SK-N-SH (cell line): ENCODE data around the gene DELE1. TPM values are rescaled to one million over a fixed set of nuclear protein-coding genes. Genes with fewer than 3 reads are reported as not detected.

Experiments used
- CTCF ChIA-PET: fragments of 300-600, 350-600 bp; formaldehyde crosslinking; extraction: SDS; loops from one replicate; lab custom pipeline; 2021; lab: Yijun Ruan, JAX
- POLR2A ChIA-PET: fragments of 350-600 bp; sonication (Branson Sonifier 250); formaldehyde crosslinking; extraction: SDS; loops from one replicate; lab custom pipeline; 2020; ENCODE audit warnings: antibody characterized with exemption, inconsistent platforms; lab: Yijun Ruan, JAX
- DNase-seq: peaks from one replicate; pipeline ENCODE4 v3.0.0; 2012
- H2AFZ ChIP-seq: fragments of 200-600 bp; sonication (generic); 2 replicates; pipeline ENCODE4 v1.8.1; 2016; ENCODE audit warnings: antibody characterized with exemption, mild to moderate bottlenecking, low read depth
- H3F3A ChIP-seq: fragments of 200-600 bp; sonication (generic); replicated peaks from 2 replicates; pipeline ENCODE3; 2016; ENCODE audit warnings: antibody characterized with exemption, mild to moderate bottlenecking; ENCODE audit not compliant: insufficient read depth
- H3K27ac ChIP-seq, 2 experiments: fragments of 200-500 bp in 1 of 2; fragments of 200-600 bp in 1 of 2; sonication (Bioruptor generic) in 1 of 2; sonication (generic), shearing (Covaris generic) in 1 of 2; 2 replicates each; pipeline versions ENCODE4 v1.5.1 to v1.6.1; 2014 to 2016; ENCODE audit warnings: low read depth in 2 of 2, inconsistent platforms in 1 of 2, low read length in 1 of 2, mild to moderate bottlenecking in 1 of 2, mixed read lengths in 1 of 2
- H3K27me3 ChIP-seq: fragments of 200-600 bp; sonication (generic), shearing (Covaris generic); 2 replicates; pipeline ENCODE4 v1.6.1; 2016; ENCODE audit warnings: mixed run types; ENCODE audit not compliant: insufficient read depth
- H3K36me3 ChIP-seq, 2 experiments: fragments of 200-500 bp in 1 of 2; fragments of 200-600 bp in 1 of 2; sonication (Bioruptor generic) in 1 of 2; sonication (generic) in 1 of 2; replicated peaks in 1 of 2; 2 replicates each; pipeline versions ENCODE3 to v1.5.1; 2014 to 2016; ENCODE audit warnings: low read length in 1 of 2, mild to moderate bottlenecking in 1 of 2; ENCODE audit not compliant: insufficient read depth in 2 of 2, control insufficient read depth in 1 of 2
- H3K4me1 ChIP-seq, 2 experiments: fragments of 200-500 bp in 1 of 2; fragments of 200-600 bp in 1 of 2; sonication (Bioruptor generic) in 1 of 2; sonication (generic), shearing (Covaris generic) in 1 of 2; 2 replicates each; pipeline versions ENCODE4 v1.5.1 to v1.6.1; 2014 to 2016; ENCODE audit warnings: low read depth in 1 of 2, low read length in 1 of 2, mixed run types in 1 of 2; ENCODE audit not compliant: insufficient read depth in 2 of 2, control insufficient read depth in 1 of 2
- H3K4me2 ChIP-seq: fragments of 200-600 bp; sonication (generic), shearing (Covaris generic); 2 replicates; pipeline ENCODE4 v1.6.1; 2017; ENCODE audit warnings: mixed run types
- H3K4me3 ChIP-seq, 2 experiments: fragments of 200-500 bp in 1 of 2; fragments of 200-600 bp in 1 of 2; sonication (Bioruptor generic) in 1 of 2; sonication (generic), shearing (Covaris generic) in 1 of 2; 2 replicates each; pipeline versions ENCODE4 v1.5.1 to v1.8.1; 2014 to 2016; ENCODE audit warnings: low read depth in 2 of 2, inconsistent platforms in 1 of 2, low read length in 1 of 2, mild to moderate bottlenecking in 1 of 2, mixed read lengths in 1 of 2, moderate library complexity in 1 of 2
- H3K79me2 ChIP-seq: fragments of 200-600 bp; sonication (generic); 2 replicates; pipeline ENCODE4 v1.8.1; 2017; ENCODE audit warnings: mild to moderate bottlenecking; ENCODE audit not compliant: insufficient read depth
- H3K9ac ChIP-seq: fragments of 200-600 bp; sonication (generic); 2 replicates; pipeline ENCODE4 v1.6.1; 2017; ENCODE audit warnings: mixed run types
- H3K9me2 ChIP-seq: fragments of 200-600 bp; sonication (generic); 2 replicates; pipeline ENCODE4 v1.6.1; 2017; ENCODE audit warnings: mixed run types
- H3K9me3 ChIP-seq: fragments of 200-600 bp; sonication (generic); 2 replicates; pipeline ENCODE4 v1.6.1; 2017; ENCODE audit warnings: mixed run types, mild to moderate bottlenecking, moderate library complexity
- H4K20me1 ChIP-seq: fragments of 200-600 bp; sonication (generic); 2 replicates; pipeline ENCODE4 v1.6.1; 2017; ENCODE audit warnings: mild to moderate bottlenecking, mixed run types; ENCODE audit not compliant: insufficient read depth
- FOXJ3 ChIP-seq: sonication (generic); formaldehyde crosslinking; IDR thresholded peaks from 2 replicates; pipeline ENCODE4 v1.5.1; 2020; ENCODE audit warnings: mild to moderate bottlenecking, missing genetic modification reagents
- FOXM1 ChIP-seq: IDR thresholded peaks from 2 replicates; pipeline ENCODE4 v1.4.0; 2012; ENCODE audit warnings: low read depth, mild to moderate bottlenecking
- GABPA ChIP-seq: IDR thresholded peaks from 2 replicates; pipeline ENCODE4 v1.4.0; 2012; ENCODE audit warnings: low read depth, mild to moderate bottlenecking
- GATA2 ChIP-seq: sonication (generic); formaldehyde crosslinking; IDR thresholded peaks from 2 replicates; pipeline ENCODE4 v1.5.0; 2020; ENCODE audit warnings: mild to moderate bottlenecking, missing genetic modification reagents
- IRF3 ChIP-seq: fragments of 150-350 bp; IDR thresholded peaks from 2 replicates; pipeline ENCODE4 v1.6.1; 2016; ENCODE audit warnings: mild to moderate bottlenecking, low read depth, low read length
- JUND ChIP-seq: IDR thresholded peaks from 2 replicates; pipeline ENCODE4 v1.4.0; 2012
- MEF2A ChIP-seq: IDR thresholded peaks from 2 replicates; pipeline ENCODE4 v1.4.0; 2012; ENCODE audit warnings: low read depth, borderline replicate concordance
- MXI1 ChIP-seq: IDR thresholded peaks from 2 replicates; pipeline ENCODE4 v1.6.1; 2012; ENCODE audit warnings: mild to moderate bottlenecking, low read depth, low read length, improper control_type of control experiment
- NFIC ChIP-seq: IDR thresholded peaks from 2 replicates; pipeline ENCODE4 v1.4.0; 2012; ENCODE audit warnings: borderline replicate concordance
- RAD21 ChIP-seq: IDR thresholded peaks from 2 replicates; pipeline ENCODE4 v1.6.1; 2012; ENCODE audit warnings: mild to moderate bottlenecking, low read length
- RCOR1 ChIP-seq: fragments of 150-350 bp; IDR thresholded peaks from 2 replicates; pipeline ENCODE4 v1.6.1; 2017; ENCODE audit warnings: antibody characterized with exemption, low read length
- RFX5 ChIP-seq: IDR thresholded peaks from 2 replicates; pipeline ENCODE4 v1.6.1; 2012; ENCODE audit warnings: mild to moderate bottlenecking, improper control_type of control experiment, low read length
- RXRA ChIP-seq: IDR thresholded peaks from 2 replicates; pipeline ENCODE4 v1.4.0; 2012; ENCODE audit warnings: low read depth, mild to moderate bottlenecking, borderline replicate concordance
- SIN3A ChIP-seq: IDR thresholded peaks from 2 replicates; pipeline ENCODE4 v1.6.1; 2012; ENCODE audit warnings: low read depth, mild to moderate bottlenecking, low read length, moderate library complexity, borderline replicate concordance
- TCF12 ChIP-seq: IDR thresholded peaks from 2 replicates; pipeline ENCODE4 v1.4.0; 2012
- USF1 ChIP-seq: IDR thresholded peaks from 2 replicates; pipeline ENCODE4 v1.4.0; 2012; ENCODE audit warnings: low read depth, borderline replicate concordance
- WGBS: methylation state at CpG from one replicate; pipeline ENCODE4 v1.1.6; 2017; ENCODE audit warnings: low lambda C conversion rate; 5-methylcytosine and 5-hydroxymethylcytosine counted together
- polyA plus RNA-seq, 3 experiments: library from polyadenylated mRNA; depleted of rRNA; stranded (reverse); fragments of >200 nt; gene quantifications; 2 replicates each; pipeline ENCODE4 v1.2.3, GENCODE V29; 2012
- TF ChIP-seq, protein P1 (sequence below): IDR thresholded peaks from 2 replicates; pipeline ENCODE4; 2012
- TF ChIP-seq, protein P2 (sequence below): IDR thresholded peaks from 2 replicates; pipeline ENCODE4 v1.4.0; 2012; ENCODE audit warnings: low read depth
- TF ChIP-seq, protein P3 (sequence below): IDR thresholded peaks from 2 replicates; pipeline ENCODE4 v1.6.1; 2012; ENCODE audit warnings: mild to moderate bottlenecking, low read depth, low read length, moderate library complexity
- TF ChIP-seq, protein P4 (sequence below): fragments of 150-350 bp; IDR thresholded peaks from 2 replicates; pipeline ENCODE4 v1.6.1; 2017; ENCODE audit warnings: antibody characterized with exemption, low read length, low read depth, borderline replicate concordance

The DELE1 gene
- polyA plus RNA-seq, 1 of the 3 experiments (the other 2 are of a cell fraction): 60.3 TPM

DNA sequence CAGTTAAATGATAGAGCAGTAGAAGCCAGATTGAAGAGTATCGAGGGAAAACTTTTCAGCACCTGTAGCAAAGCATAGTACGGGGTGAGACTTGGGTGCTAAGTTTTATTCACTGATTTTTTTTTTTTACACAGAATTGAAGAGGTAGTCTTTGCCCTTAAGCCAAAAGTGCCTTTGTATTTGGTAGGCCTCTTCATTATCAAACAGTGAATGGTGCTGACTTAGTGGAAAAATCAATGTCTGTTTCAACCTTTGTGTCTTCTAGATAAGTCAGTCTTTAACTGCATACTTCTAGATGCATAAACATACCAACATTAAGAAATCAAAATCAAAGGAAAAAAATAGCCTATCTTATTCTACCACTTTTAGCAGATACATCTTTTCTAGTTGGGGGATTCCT is 59.0 kb downstream of the DELE1 start:
- ChIA-PET CTCF (interaction anchor here (1.0 kb wide), 1 partner anchor 29 kb away, joined by 3 read pairs; no protein-coding TSS in a partner anchor), POLR2A (no interaction called here)
- H3K36me3 ChIP-seq: peaks cover 84 to 86% of the 10 kb centered on the region in 2 experiments
- H3K79me2 ChIP-seq: no peaks in the 10 kb centered on the region; the same call in 1 of the 2 replicates
- no peak overlapping the region for H3K4me3 ChIP-seq
- H3K27me3 ChIP-seq: no peaks in the 10 kb centered on the region
- DNase-seq: no peak
- H3K27ac ChIP-seq: no peak overlapping the region
- no peak overlapping the region for H3K4me2 ChIP-seq
- H3K9me3 ChIP-seq: no peaks in the 10 kb centered on the region
- peaks cover 0 to 3% of the 10 kb centered on the region in 2 experiments; a peak in 2 of 4 replicates for H3K4me1 ChIP-seq
- H3K9me2 ChIP-seq: no peaks in the 10 kb centered on the region
- H4K20me1 ChIP-seq: no peaks in the 10 kb centered on the region
- H3F3A ChIP-seq: peaks cover 4% of the 10 kb centered on the region
- no peak for TF ChIP-seq TCF12
- H3K9ac ChIP-seq: no peak overlapping the region
- WGBS: 53% methylated on average over 2 of the region's 2 CpGs
- H2AFZ ChIP-seq: no peak overlapping the region

GRCh38 chr5:141986072-141986471 is 62.4 kb downstream of the DELE1 start:
- Histone ChIP-seq H3K9me3 (no peaks in the 10 kb centered on the region), H3K79me2 (no peaks in the 10 kb centered on the region; the same call in 1 of the 2 replicates), H3K4me3 (no peak overlapping the region), H3K4me1 (no peaks in the 10 kb centered on the region), H3K27me3 (no peaks in the 10 kb centered on the region), H3K9ac (no peak overlapping the region), H4K20me1 (no peaks in the 10 kb centered on the region), H3F3A (peaks cover 14% of the 10 kb centered on the region), H3K9me2 (no peaks in the 10 kb centered on the region), H3K36me3 (peaks cover 70 to 79% of the 10 kb centered on the region in 2 experiments), H3K27ac (no peak overlapping the region), H3K4me2 (no peak overlapping the region), H2AFZ (no peak overlapping the region)
- ChIA-PET CTCF (interaction anchor here (1.2 to 4.5 kb wide), 4 partner anchors 9 to 159 kb away, joined by 4 to 20 read pairs (median 10); partner anchors contain the start of gene RNF14), POLR2A (no interaction called here)
- TF ChIP-seq, protein P1, sequence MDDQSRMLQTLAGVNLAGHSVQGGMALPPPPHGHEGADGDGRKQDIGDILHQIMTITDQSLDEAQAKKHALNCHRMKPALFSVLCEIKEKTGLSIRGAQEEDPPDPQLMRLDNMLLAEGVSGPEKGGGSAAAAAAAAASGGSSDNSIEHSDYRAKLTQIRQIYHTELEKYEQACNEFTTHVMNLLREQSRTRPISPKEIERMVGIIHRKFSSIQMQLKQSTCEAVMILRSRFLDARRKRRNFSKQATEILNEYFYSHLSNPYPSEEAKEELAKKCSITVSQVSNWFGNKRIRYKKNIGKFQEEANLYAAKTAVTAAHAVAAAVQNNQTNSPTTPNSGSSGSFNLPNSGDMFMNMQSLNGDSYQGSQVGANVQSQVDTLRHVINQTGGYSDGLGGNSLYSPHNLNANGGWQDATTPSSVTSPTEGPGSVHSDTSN: no peak
- TF ChIP-seq JUND: no peak
- TF ChIP-seq FOXJ3 (CRISPR knock-in tag): no peak
- TF ChIP-seq RFX5: no peak
- TF ChIP-seq MXI1: no peak
- TF ChIP-seq RXRA: no peak
- TF ChIP-seq GATA2 (CRISPR knock-in tag): no peak
- no peak for TF ChIP-seq MEF2A
- TF ChIP-seq USF1: no peak
- TF ChIP-seq, protein P2, sequence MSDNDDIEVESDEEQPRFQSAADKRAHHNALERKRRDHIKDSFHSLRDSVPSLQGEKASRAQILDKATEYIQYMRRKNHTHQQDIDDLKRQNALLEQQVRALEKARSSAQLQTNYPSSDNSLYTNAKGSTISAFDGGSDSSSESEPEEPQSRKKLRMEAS: no peak
- no peak for TF ChIP-seq RCOR1
- TF ChIP-seq NFIC: no peak
- no peak for TF ChIP-seq RAD21
- TF ChIP-seq GABPA: no peak
- TF ChIP-seq IRF3: no peak
- TF ChIP-seq, protein P3, sequence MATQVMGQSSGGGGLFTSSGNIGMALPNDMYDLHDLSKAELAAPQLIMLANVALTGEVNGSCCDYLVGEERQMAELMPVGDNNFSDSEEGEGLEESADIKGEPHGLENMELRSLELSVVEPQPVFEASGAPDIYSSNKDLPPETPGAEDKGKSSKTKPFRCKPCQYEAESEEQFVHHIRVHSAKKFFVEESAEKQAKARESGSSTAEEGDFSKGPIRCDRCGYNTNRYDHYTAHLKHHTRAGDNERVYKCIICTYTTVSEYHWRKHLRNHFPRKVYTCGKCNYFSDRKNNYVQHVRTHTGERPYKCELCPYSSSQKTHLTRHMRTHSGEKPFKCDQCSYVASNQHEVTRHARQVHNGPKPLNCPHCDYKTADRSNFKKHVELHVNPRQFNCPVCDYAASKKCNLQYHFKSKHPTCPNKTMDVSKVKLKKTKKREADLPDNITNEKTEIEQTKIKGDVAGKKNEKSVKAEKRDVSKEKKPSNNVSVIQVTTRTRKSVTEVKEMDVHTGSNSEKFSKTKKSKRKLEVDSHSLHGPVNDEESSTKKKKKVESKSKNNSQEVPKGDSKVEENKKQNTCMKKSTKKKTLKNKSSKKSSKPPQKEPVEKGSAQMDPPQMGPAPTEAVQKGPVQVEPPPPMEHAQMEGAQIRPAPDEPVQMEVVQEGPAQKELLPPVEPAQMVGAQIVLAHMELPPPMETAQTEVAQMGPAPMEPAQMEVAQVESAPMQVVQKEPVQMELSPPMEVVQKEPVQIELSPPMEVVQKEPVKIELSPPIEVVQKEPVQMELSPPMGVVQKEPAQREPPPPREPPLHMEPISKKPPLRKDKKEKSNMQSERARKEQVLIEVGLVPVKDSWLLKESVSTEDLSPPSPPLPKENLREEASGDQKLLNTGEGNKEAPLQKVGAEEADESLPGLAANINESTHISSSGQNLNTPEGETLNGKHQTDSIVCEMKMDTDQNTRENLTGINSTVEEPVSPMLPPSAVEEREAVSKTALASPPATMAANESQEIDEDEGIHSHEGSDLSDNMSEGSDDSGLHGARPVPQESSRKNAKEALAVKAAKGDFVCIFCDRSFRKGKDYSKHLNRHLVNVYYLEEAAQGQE: no peak
- TF ChIP-seq, protein P4, sequence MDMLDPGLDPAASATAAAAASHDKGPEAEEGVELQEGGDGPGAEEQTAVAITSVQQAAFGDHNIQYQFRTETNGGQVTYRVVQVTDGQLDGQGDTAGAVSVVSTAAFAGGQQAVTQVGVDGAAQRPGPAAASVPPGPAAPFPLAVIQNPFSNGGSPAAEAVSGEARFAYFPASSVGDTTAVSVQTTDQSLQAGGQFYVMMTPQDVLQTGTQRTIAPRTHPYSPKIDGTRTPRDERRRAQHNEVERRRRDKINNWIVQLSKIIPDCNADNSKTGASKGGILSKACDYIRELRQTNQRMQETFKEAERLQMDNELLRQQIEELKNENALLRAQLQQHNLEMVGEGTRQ: no peak
- no peak for TF ChIP-seq SIN3A
- no peak for TF ChIP-seq FOXM1
- no peak for DNase-seq
